Astrocyte (in vitro differentiated cells and primary cell): ENCODE data around the gene EXOC1L. TPM values are rescaled to one million over a fixed set of nuclear protein-coding genes. Genes with fewer than 3 reads are reported as not detected.

Source experiments
- DNase-seq: peaks from one replicate; pipeline ENCODE4 v3.0.0-alpha.2; 2010; ENCODE audit warnings: low read depth
- FAIRE-seq: peaks from 2 replicates; lab custom pipeline; 2011; peaks lifted over from hg19 to GRCh38; lab: Jason Lieb, UNC
- H2AFZ ChIP-seq: 2 replicates; pipeline ENCODE4 v1.6.0; 2012; ENCODE audit warnings: low read depth, low read length, inconsistent platforms
- H3K27ac ChIP-seq: 2 replicates; pipeline ENCODE4 v1.5.1; 2011; ENCODE audit warnings: low read depth, low read length, inconsistent platforms
- H3K27me3 ChIP-seq: 2 replicates; pipeline ENCODE4 v1.6.0; 2011; ENCODE audit warnings: low read length, inconsistent platforms; ENCODE audit not compliant: insufficient read depth
- H3K36me3 ChIP-seq: 2 replicates; pipeline ENCODE4 v1.5.1; 2011; ENCODE audit warnings: low read length, inconsistent platforms; ENCODE audit not compliant: insufficient read depth
- H3K4me1 ChIP-seq: 2 replicates; pipeline ENCODE4 v1.5.1; 2011; ENCODE audit warnings: low read length, inconsistent platforms; ENCODE audit not compliant: insufficient read depth
- H3K4me2 ChIP-seq: 2 replicates; pipeline ENCODE4 v1.6.0; 2012; ENCODE audit warnings: low read length, inconsistent platforms
- H3K4me3 ChIP-seq: 2 replicates; pipeline ENCODE4 v1.5.1; 2011; ENCODE audit warnings: low read depth, mild to moderate bottlenecking, low read length, inconsistent platforms; ENCODE audit not compliant: insufficient read depth
- H3K79me2 ChIP-seq: 2 replicates; pipeline ENCODE4 v1.6.0; 2012; ENCODE audit warnings: mild to moderate bottlenecking, low read length, inconsistent platforms; ENCODE audit not compliant: insufficient read depth
- H3K9ac ChIP-seq: 2 replicates; pipeline ENCODE4 v1.6.0; 2012; ENCODE audit warnings: mild to moderate bottlenecking, low read length, inconsistent platforms
- H3K9me3 ChIP-seq: 2 replicates; pipeline ENCODE4 v1.5.1; 2012; ENCODE audit warnings: low read depth, mild to moderate bottlenecking, low read length, inconsistent platforms; ENCODE audit not compliant: insufficient read depth
- H4K20me1 ChIP-seq: 2 replicates; pipeline ENCODE4 v1.6.0; 2012; ENCODE audit warnings: low read length, inconsistent platforms; ENCODE audit not compliant: insufficient read depth
- H3K27ac Mint-ChIP-seq: one replicate; pipeline ENCODE4 v1.8.0; 2021; ENCODE audit warnings: mild to moderate bottlenecking, mixed read lengths; ENCODE audit not compliant: unreplicated experiment
- H3K27me3 Mint-ChIP-seq: one replicate; pipeline ENCODE4 v1.8.0; 2021; ENCODE audit warnings: low read depth, mixed read lengths; ENCODE audit not compliant: unreplicated experiment
- H3K36me3 Mint-ChIP-seq: one replicate; pipeline ENCODE4 v1.8.0; 2021; ENCODE audit warnings: low read depth, mixed read lengths; ENCODE audit not compliant: unreplicated experiment
- H3K4me1 Mint-ChIP-seq: one replicate; pipeline ENCODE4 v1.8.0; 2021; ENCODE audit warnings: low read depth, mixed read lengths; ENCODE audit not compliant: unreplicated experiment
- H3K4me3 Mint-ChIP-seq: one replicate; pipeline ENCODE4 v1.8.0; 2021; ENCODE audit warnings: mild to moderate bottlenecking, moderate library complexity, mixed read lengths; ENCODE audit not compliant: unreplicated experiment
- H3K9me3 Mint-ChIP-seq: one replicate; pipeline ENCODE4 v1.8.0; 2021; ENCODE audit warnings: mild to moderate bottlenecking, mixed read lengths; ENCODE audit not compliant: unreplicated experiment
- CTCF ChIP-seq: IDR thresholded peaks from 2 replicates; pipeline ENCODE4 v1.5.1; 2011; ENCODE audit warnings: low read depth, mild to moderate bottlenecking, inconsistent platforms, low read length, moderate library complexity; ENCODE audit not compliant: insufficient read depth
- EZH2 ChIP-seq: IDR thresholded peaks from 2 replicates; pipeline ENCODE4 v1.6.1; 2012; ENCODE audit warnings: mild to moderate bottlenecking, low read length, inconsistent platforms; ENCODE audit not compliant: insufficient read depth
- total RNA-seq: library from RNA; stranded (reverse); gene quantifications from 2 replicates; pipeline ENCODE4 v1.2.1, GENCODE V29; 2021

Gene EXOC1L
- total RNA-seq, 1 donor from 2014 or later, result not detected

- Histone ChIP-seq H3K36me3 (no peaks in the 10 kb centered on the region), H2AFZ (no peak overlapping the region), H3K79me2 (no peaks in the 10 kb centered on the region), H3K4me3 (no peak overlapping the region), H3K27me3 (no peaks in the 10 kb centered on the region), H3K9ac (no peak overlapping the region), H3K9me3 (no peaks in the 10 kb centered on the region), H3K4me1 (no peaks in the 10 kb centered on the region), H3K4me2 (peak overlapping the region; percentile 79), H4K20me1 (no peaks in the 10 kb centered on the region), H3K27ac (no peak overlapping the region)
- Mint-ChIP-seq H3K27me3 (peaks cover 5% of the 10 kb centered on the region), H3K9me3 (peaks cover 2% of the 10 kb centered on the region), H3K36me3 (no peaks in the 10 kb centered on the region), H3K4me3 (no peak overlapping the region), H3K4me1 (peaks cover 6% of the 10 kb centered on the region), H3K27ac (no peak overlapping the region)
- DNase-seq (no peak), FAIRE-seq (no peak)
- no peak for TF ChIP-seq EZH2
- no peak for TF ChIP-seq CTCF
Measured at GRCh38 chr4:55820279-55820678, 689 bp downstream of the EXOC1L start.

GRCh38 chr4:55822329-55822728, 2.7 kb downstream of the EXOC1L start:
- H3K36me3 Mint-ChIP-seq, result no peaks in the 10 kb centered on the region

More at GRCh38 chr4:55822329-55822728, 2.7 kb downstream of the EXOC1L start:
- no peak overlapping the region for H3K4me3 Mint-ChIP-seq
- H3K9me3 Mint-ChIP-seq, result peaks cover 2% of the 10 kb centered on the region
- no peak for DNase-seq
- Histone ChIP-seq H3K79me2 (no peaks in the 10 kb centered on the region), H3K4me3 (no peak overlapping the region), H3K27ac (no peak overlapping the region), H3K36me3 (no peaks in the 10 kb centered on the region), H3K9ac (no peak overlapping the region), H3K27me3 (no peaks in the 10 kb centered on the region), H4K20me1 (no peaks in the 10 kb centered on the region), H2AFZ (no peak overlapping the region), H3K4me2 (no peak overlapping the region), H3K9me3 (no peaks in the 10 kb centered on the region), H3K4me1 (no peaks in the 10 kb centered on the region)
- no peak for FAIRE-seq
- peaks cover 6% of the 10 kb centered on the region for H3K4me1 Mint-ChIP-seq
- H3K27ac Mint-ChIP-seq, result no peak overlapping the region
- TF ChIP-seq CTCF, result no peak
- no peak for TF ChIP-seq EZH2
- H3K27me3 Mint-ChIP-seq, result peaks cover 5% of the 10 kb centered on the region
